Caco-2 (cell line): ENCODE measurements around the gene ABCA8. TPM values are rescaled to one million over a fixed set of nuclear protein-coding genes. Genes with fewer than 3 reads are reported as not detected.

Experiments used
- BruUV-seq: library from RNA; stranded (reverse); fragments of 400-500 nt; replicated peaks from 2 replicates; lab custom pipeline; 2021; lab: Mats Ljungman, UMichigan
- CTCF ChIA-PET: fragments of 300-600 bp; sonication (Branson Sonifier 250); formaldehyde crosslinking; loops from one replicate; lab custom pipeline; 2022; ENCODE audit warnings: antibody characterized with exemption; lab: Charles Lee
- POLR2A ChIA-PET: fragments of 300-600 bp; sonication (Branson Sonifier 250); formaldehyde crosslinking; loops from one replicate; lab custom pipeline; 2022; ENCODE audit warnings: antibody characterized with exemption; lab: Charles Lee
- DNase-seq, 2 experiments: peaks; one replicate each; pipeline versions ENCODE4 v3.0.0 to v3.0.0-alpha.2; 2020 to 2022
- H3K27me3 ChIP-seq: replicated peaks from 2 replicates; pipeline ENCODE4 v1.6.0; 2011; ENCODE audit warnings: low read length; ENCODE audit not compliant: control insufficient read depth, insufficient read depth
- H3K36me3 ChIP-seq: 2 replicates; pipeline ENCODE4 v1.5.1; 2011; ENCODE audit warnings: low read length; ENCODE audit not compliant: control insufficient read depth, insufficient read depth
- H3K4me1 ChIP-seq: fragments of 250-450 bp; sonication (Bioruptor Pico); 2 replicates; pipeline ENCODE4 v1.5.1; 2020; ENCODE audit warnings: mild to moderate bottlenecking
- H3K4me3 ChIP-seq: 2 replicates; pipeline ENCODE4 v1.5.1; 2011; ENCODE audit warnings: low read depth, mild to moderate bottlenecking, control low read depth, low read length
- H3K9me3 ChIP-seq: fragments of 250-450 bp; sonication (Bioruptor Pico); 2 replicates; pipeline ENCODE4 v1.5.1; 2020; ENCODE audit warnings: mild to moderate bottlenecking, moderate library complexity
- H3K27ac Mint-ChIP-seq: one replicate; pipeline ENCODE4 v1.8.0; 2022; ENCODE audit warnings: mixed read lengths; ENCODE audit not compliant: unreplicated experiment
- H3K27me3 Mint-ChIP-seq: one replicate; pipeline ENCODE4 v1.8.0; 2022; ENCODE audit warnings: mixed read lengths; ENCODE audit not compliant: insufficient read depth, unreplicated experiment
- H3K36me3 Mint-ChIP-seq: one replicate; pipeline ENCODE4 v1.8.0; 2022; ENCODE audit warnings: mild to moderate bottlenecking, mixed read lengths; ENCODE audit not compliant: insufficient read depth, unreplicated experiment
- H3K4me1 Mint-ChIP-seq: one replicate; pipeline ENCODE4 v1.8.0; 2022; ENCODE audit warnings: low read depth, mixed read lengths; ENCODE audit not compliant: unreplicated experiment
- H3K4me3 Mint-ChIP-seq: one replicate; pipeline ENCODE4 v1.8.0; 2022; ENCODE audit warnings: mild to moderate bottlenecking, moderate library complexity, mixed read lengths; ENCODE audit not compliant: unreplicated experiment
- H3K9me3 Mint-ChIP-seq: one replicate; pipeline ENCODE4 v1.8.0; 2022; ENCODE audit warnings: mixed read lengths; ENCODE audit not compliant: unreplicated experiment
- CTCF ChIP-seq, 2 experiments: fragments of 200-600 bp in 1 of 2; IDR thresholded peaks; 1 replicate in 1 of 2; 2 replicates in 1 of 2; pipeline versions ENCODE4 v1.5.1 to v1.8.0; 2011 to 2022; ENCODE audit warnings: antibody characterized with exemption in 1 of 2, control low read depth in 1 of 2, inconsistent platforms in 1 of 2, low read depth in 1 of 2, low read length in 1 of 2, mild to moderate bottlenecking in 1 of 2, moderate library complexity in 1 of 2; ENCODE audit not compliant: insufficient read depth in 1 of 2, severe bottlenecking in 1 of 2, unreplicated experiment in 1 of 2
- intact Hi-C: fragments of 100-400 bp; cut with micrococcal nuclease; formaldehyde crosslinking; loops from one replicate; pipeline ENCODE4 v1.10.0; 2022; ENCODE audit not compliant: unreplicated experiment
- total RNA-seq: library from RNA; stranded (reverse); gene quantifications from 2 replicates; pipeline ENCODE4 v1.2.3, GENCODE V29; 2022

Gene ABCA8
- total RNA-seq, 1 experiment from 2014 or later: 0.91 TPM

- TF ChIP-seq CTCF (IDR thresholded peaks at IDR 0.05; ENCODE audit: insufficient read depth in 1 of 2, low read depth in 1 of 2, low read length in 1 of 2, severe bottlenecking in 1 of 2, unreplicated experiment in 1 of 2): no peak
- no peak overlapping the region for H3K27ac Mint-ChIP-seq
- H3K4me3 Mint-ChIP-seq: no peak overlapping the region
- Histone ChIP-seq H3K4me1 (no peaks in the 10 kb centered on the region), H3K36me3 (no peaks in the 10 kb centered on the region), H3K9me3 (no peaks in the 10 kb centered on the region), H3K27me3 (no peaks in the 10 kb centered on the region), H3K4me3 (no peak overlapping the region)
- H3K27me3 Mint-ChIP-seq: peaks cover 7% of the 10 kb centered on the region
- H3K4me1 Mint-ChIP-seq: no peaks in the 10 kb centered on the region
- no peaks in the 10 kb centered on the region for H3K36me3 Mint-ChIP-seq
- H3K9me3 Mint-ChIP-seq: no peaks in the 10 kb centered on the region
- ChIA-PET POLR2A (no interaction called here), CTCF (no interaction called here)
- BruUV-seq: no TSS peak
- no peak for DNase-seq
- intact Hi-C loops: no loop called here
Observed at GRCh38 chr17:68871447-68871846, 83.7 kb downstream of the ABCA8 start.

DNA sequence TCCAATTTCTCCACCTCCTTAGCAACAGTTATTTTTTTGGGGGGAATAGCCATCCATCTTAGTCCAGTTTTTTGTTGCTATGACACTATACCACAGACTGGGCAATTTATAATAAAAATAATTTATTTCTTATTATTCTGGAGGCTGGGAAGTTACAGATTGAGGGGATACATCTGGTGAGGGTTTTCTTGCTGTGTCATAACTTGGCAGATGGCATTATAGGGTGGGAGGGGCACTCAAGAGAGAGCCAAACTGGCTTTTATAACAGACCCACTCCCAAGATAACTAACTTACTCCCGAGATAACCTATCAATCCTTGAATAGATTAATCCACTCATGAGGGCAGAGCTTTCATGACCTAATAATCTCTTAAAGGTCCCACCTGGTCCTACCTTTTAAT, 84.2 kb downstream of the ABCA8 start:
- Mint-ChIP-seq H3K27ac (no peak overlapping the region), H3K27me3 (peaks cover 7% of the 10 kb centered on the region), H3K4me1 (no peaks in the 10 kb centered on the region), H3K36me3 (no peaks in the 10 kb centered on the region), H3K9me3 (no peaks in the 10 kb centered on the region), H3K4me3 (no peak overlapping the region)
- ChIA-PET POLR2A (no interaction called here), CTCF (no interaction called here)
- intact Hi-C loops: no loop called here
- H3K4me1 ChIP-seq: no peaks in the 10 kb centered on the region
- no peak overlapping the region for H3K4me3 ChIP-seq
- BruUV-seq: no TSS peak
- no peaks in the 10 kb centered on the region for H3K36me3 ChIP-seq
- DNase-seq: no peak
- H3K27me3 ChIP-seq: no peaks in the 10 kb centered on the region
- H3K9me3 ChIP-seq: no peaks in the 10 kb centered on the region
- no peak for TF ChIP-seq CTCF (IDR thresholded peaks at IDR 0.05; ENCODE audit: insufficient read depth in 1 of 2, low read depth in 1 of 2, low read length in 1 of 2, severe bottlenecking in 1 of 2, unreplicated experiment in 1 of 2)

GRCh38 chr17:68870161-68870826, 84.9 kb downstream of the ABCA8 start:
- Histone ChIP-seq H3K4me1 (no peaks in the 10 kb centered on the region), H3K36me3 (no peaks in the 10 kb centered on the region), H3K4me3 (no peak overlapping the region), H3K9me3 (no peaks in the 10 kb centered on the region), H3K27me3 (no peaks in the 10 kb centered on the region)
- Mint-ChIP-seq H3K27ac (no peak overlapping the region), H3K27me3 (peaks cover 7% of the 10 kb centered on the region), H3K4me1 (no peaks in the 10 kb centered on the region), H3K4me3 (no peak overlapping the region), H3K9me3 (no peaks in the 10 kb centered on the region), H3K36me3 (no peaks in the 10 kb centered on the region)
- no peak for TF ChIP-seq CTCF (IDR thresholded peaks at IDR 0.05; ENCODE audit: insufficient read depth in 1 of 2, low read depth in 1 of 2, low read length in 1 of 2, severe bottlenecking in 1 of 2, unreplicated experiment in 1 of 2)
- no peak for DNase-seq
- CTCF ChIA-PET: no interaction called here
- intact Hi-C loops: no loop called here
- POLR2A ChIA-PET: no interaction called here
- BruUV-seq: no TSS peak
